GM12872 (cell line): ENCODE data around the gene CNTN1.

ENCODE experiments used
- CTCF ChIP-seq: IDR thresholded peaks from 3 replicates; pipeline ENCODE4 v1.5.1; 2011; ENCODE audit warnings: low read depth, mild to moderate bottlenecking, low read length, moderate library complexity; ENCODE audit not compliant: insufficient read depth

Gene CNTN1

GRCh38 chr12:40691913-40692764 is at the start of gene CNTN1:
CNTN1 (plus strand) TSS chr12:40692439.
- TF ChIP-seq CTCF: no peak

GRCh38 chr12:40643506-40643905 is 48.7 kb upstream of the CNTN1 start:
- TF ChIP-seq CTCF: no peak

DNA sequence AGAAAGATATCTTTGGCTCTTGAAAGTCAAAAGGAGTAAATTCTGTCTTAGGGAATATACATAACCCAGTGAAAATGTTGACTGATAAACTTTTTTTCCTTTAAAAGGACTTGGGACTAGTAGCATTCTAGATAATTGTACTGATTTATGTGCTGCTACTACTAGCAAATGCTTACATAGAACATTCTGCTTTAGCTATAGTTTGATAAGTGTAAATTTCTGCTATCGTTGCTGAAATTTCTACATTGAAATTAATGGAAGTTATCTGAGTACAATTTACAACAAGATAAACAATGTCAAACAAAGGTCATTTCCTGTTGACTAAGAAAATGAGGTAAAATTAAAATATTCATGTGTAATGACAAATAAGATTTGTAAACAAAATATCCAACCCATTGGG is 48.3 kb upstream of the CNTN1 start:
- TF ChIP-seq CTCF: no peak

DNA sequence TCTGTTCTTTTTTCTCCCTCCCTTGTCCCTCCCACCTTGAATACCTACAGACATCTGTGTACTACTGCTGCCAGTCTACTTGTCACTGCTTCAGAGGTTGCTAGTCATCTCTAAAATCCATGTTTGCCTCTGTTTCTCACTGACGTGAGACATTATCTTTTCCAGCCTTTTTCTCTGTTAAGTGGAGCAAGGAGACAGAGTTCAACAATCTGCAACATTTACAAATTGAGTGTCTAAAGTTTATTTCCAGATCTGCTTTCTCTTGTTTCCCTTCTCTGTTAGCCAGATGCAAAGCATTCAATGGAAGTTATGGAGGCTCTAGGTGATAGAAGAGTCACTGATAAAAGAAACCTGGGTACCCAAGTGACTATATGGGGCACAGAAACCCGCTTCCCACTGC is 47.5 kb upstream of the CNTN1 start:
- no peak for TF ChIP-seq CTCF

DNA sequence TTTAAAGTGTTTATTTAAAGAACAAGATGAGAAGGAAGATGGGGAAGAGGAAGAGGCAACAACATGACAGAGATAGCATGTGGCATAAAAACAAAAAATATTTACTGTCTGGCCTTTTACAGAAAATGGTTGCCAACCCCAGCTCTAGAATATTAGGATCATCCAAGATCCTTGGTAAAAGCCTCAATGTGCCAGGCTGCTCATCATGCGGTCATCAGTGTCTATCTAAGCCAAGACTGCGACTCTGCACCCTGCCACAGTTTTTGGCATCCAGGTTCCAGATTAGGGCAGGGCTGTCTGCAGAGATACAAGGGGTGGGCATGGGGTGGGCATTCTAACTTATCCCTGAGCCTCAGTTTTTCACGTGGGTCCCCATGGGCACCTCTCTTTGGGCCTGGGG is 46.9 kb upstream of the CNTN1 start:
- TF ChIP-seq CTCF: no peak

- TF ChIP-seq CTCF: no peak
Observed at GRCh38 chr12:40646456-40646855, 45.8 kb upstream of the CNTN1 start.

GRCh38 chr12:40646911-40647310 is 45.3 kb upstream of the CNTN1 start:
- no peak for TF ChIP-seq CTCF

- TF ChIP-seq CTCF: no peak
Observed at GRCh38 chr12:40647651-40648050, 44.6 kb upstream of the CNTN1 start.
